ENCODE data around the gene RAB40C.

The RAB40C gene

GRCh38 chr16:672371-672770 lies 82.5 kb downstream of the RAB40C start:
- Histone ChIP-seq H3K27ac (ENCODE audit: low read length) (no peak overlapping the region), H2AFZ (ENCODE audit: low read depth, low read length) (no peak overlapping the region), H3K4me2 (ENCODE audit: insufficient read depth, low read length) (no peak overlapping the region), H3K27me3 (ENCODE audit: insufficient read depth, low read length, poor library complexity) (no peaks in the 10 kb centered on the region), H3K9ac (ENCODE audit: low read depth, low read length) (no peak overlapping the region), H3K4me3 (ENCODE audit: low read depth in 1 of 2, low read length in 2 of 2) (no peak overlapping the region), H3K79me2 (ENCODE audit: insufficient read depth, low read length) (peaks cover 37% of the 10 kb centered on the region), H4K20me1 (ENCODE audit: insufficient read depth, low read length) (peaks cover 57% of the 10 kb centered on the region), H3K4me1 (ENCODE audit: insufficient read depth, low read length) (peaks cover 24% of the 10 kb centered on the region), H3K9me3 (ENCODE audit: insufficient read depth, low read length, severe bottlenecking) (no peaks in the 10 kb centered on the region), H3K36me3 (ENCODE audit: insufficient read depth, low read length) (peaks cover 61% of the 10 kb centered on the region)
- ATAC-seq (ENCODE audit: insufficient read depth, low read depth) (no peak), DNase-seq (no peak)
- TF ChIP-seq EZH2 (IDR thresholded peaks at IDR 0.05; ENCODE audit: borderline replicate concordance, low read depth, low read length, severe bottlenecking) (no peak), CTCF (IDR thresholded peaks at IDR 0.05; ENCODE audit: borderline replicate concordance, extremely low read depth, low read length, poor library complexity, severe bottlenecking) (no peak)

GRCh38 chr16:672851-673250 lies 83.0 kb downstream of the RAB40C start:
- no peak overlapping the region for H3K27ac ChIP-seq (ENCODE audit: low read length)
- ATAC-seq (ENCODE audit: insufficient read depth, low read depth): no peak

GRCh38 chr16:673399-673991 lies 83.6 kb downstream of the RAB40C start:
- peaks cover 55% of the 10 kb centered on the region for H3K36me3 ChIP-seq (ENCODE audit: insufficient read depth, low read length)
- H3K27ac ChIP-seq (ENCODE audit: low read length): no peak overlapping the region
- H3K79me2 ChIP-seq (ENCODE audit: insufficient read depth, low read length): peaks cover 26% of the 10 kb centered on the region
- H3K27me3 ChIP-seq (ENCODE audit: insufficient read depth, low read length, poor library complexity): no peaks in the 10 kb centered on the region
- no peak overlapping the region for H3K4me3 ChIP-seq (ENCODE audit: low read depth in 1 of 2, low read length in 2 of 2)
- H3K9ac ChIP-seq (ENCODE audit: low read depth, low read length): no peak overlapping the region
- no peaks in the 10 kb centered on the region for H3K9me3 ChIP-seq (ENCODE audit: insufficient read depth, low read length, severe bottlenecking)
- H2AFZ ChIP-seq (ENCODE audit: low read depth, low read length): no peak overlapping the region
- no peak for DNase-seq
- peaks cover 18% of the 10 kb centered on the region for H3K4me1 ChIP-seq (ENCODE audit: insufficient read depth, low read length)
- H4K20me1 ChIP-seq (ENCODE audit: insufficient read depth, low read length): peaks cover 58% of the 10 kb centered on the region
- ATAC-seq (ENCODE audit: insufficient read depth, low read depth): no peak
- H3K4me2 ChIP-seq (ENCODE audit: insufficient read depth, low read length): no peak overlapping the region
- TF ChIP-seq EZH2 (IDR thresholded peaks at IDR 0.05; ENCODE audit: borderline replicate concordance, low read depth, low read length, severe bottlenecking): no peak
- no peak for TF ChIP-seq CTCF (IDR thresholded peaks at IDR 0.05; ENCODE audit: borderline replicate concordance, extremely low read depth, low read length, poor library complexity, severe bottlenecking)

More at GRCh38 chr16:672851-673250, 83.0 kb downstream of the RAB40C start:
- Histone ChIP-seq H3K9me3 (ENCODE audit: insufficient read depth, low read length, severe bottlenecking) (no peaks in the 10 kb centered on the region), H3K4me3 (ENCODE audit: low read depth in 1 of 2, low read length in 2 of 2) (no peak overlapping the region), H3K4me2 (ENCODE audit: insufficient read depth, low read length) (no peak overlapping the region), H3K4me1 (ENCODE audit: insufficient read depth, low read length) (peaks cover 19% of the 10 kb centered on the region), H2AFZ (ENCODE audit: low read depth, low read length) (no peak overlapping the region), H3K27me3 (ENCODE audit: insufficient read depth, low read length, poor library complexity) (no peaks in the 10 kb centered on the region), H3K9ac (ENCODE audit: low read depth, low read length) (no peak overlapping the region), H3K36me3 (ENCODE audit: insufficient read depth, low read length) (peaks cover 60% of the 10 kb centered on the region), H4K20me1 (ENCODE audit: insufficient read depth, low read length) (peaks cover 57% of the 10 kb centered on the region), H3K79me2 (ENCODE audit: insufficient read depth, low read length) (peaks cover 32% of the 10 kb centered on the region)
- TF ChIP-seq CTCF (IDR thresholded peaks at IDR 0.05; ENCODE audit: borderline replicate concordance, extremely low read depth, low read length, poor library complexity, severe bottlenecking): no peak
- no peak for TF ChIP-seq EZH2 (IDR thresholded peaks at IDR 0.05; ENCODE audit: borderline replicate concordance, low read depth, low read length, severe bottlenecking)
- no peak for DNase-seq

Data from DND-41 (cell line).